A549 (cell line): ENCODE data around the gene PGF. TPM values are rescaled to one million over a fixed set of nuclear protein-coding genes. Genes with fewer than 3 reads are reported as not detected.

Experiments
- ATAC-seq, 2 experiments: fragments of 200-7000 bp in 1 of 2; fragments of >200 bp in 1 of 2; cut with Nextera tagmentation in 1 of 2; cut with Tn5 transposase in 1 of 2; 3 replicates each; pipeline versions ENCODE4 v1.8.0 to v1.9.1; 2018 to 2020; ENCODE audit warnings: mild to moderate bottlenecking in 1 of 2, moderate library complexity in 1 of 2
- CTCF ChIA-PET: fragments of 300-600 bp; sonication (Branson Sonifier 250); formaldehyde crosslinking; extraction: SDS; loops from one replicate; lab custom pipeline; 2021; ENCODE audit warnings: antibody characterized with exemption, inconsistent platforms; lab: Yijun Ruan, JAX
- POLR2A ChIA-PET: fragments of 350-600 bp; formaldehyde crosslinking; extraction: SDS; loops from one replicate; lab custom pipeline; 2021; ENCODE audit warnings: antibody characterized with exemption, inconsistent platforms; lab: Yijun Ruan, JAX
- DNase-seq, 2 experiments: peaks; one replicate each; pipeline versions ENCODE4 v3.0.0 to v3.0.0-alpha.2; 2011 to 2016; ENCODE audit warnings: low read depth in 1 of 2, low spot score in 1 of 2
- FAIRE-seq: peaks from 2 replicates; lab custom pipeline; 2011; peaks lifted over from hg19 to GRCh38; lab: Jason Lieb, UNC
- H3K27ac ChIP-seq, 2 experiments: fragments of >200 bp; sonication (Bioruptor Twin); formaldehyde crosslinking; 3 replicates each; pipeline ENCODE4 v1.5.1; 2016 to 2017
- H3K4me1 ChIP-seq: fragments of >200 bp; sonication (Bioruptor Twin); formaldehyde crosslinking; 3 replicates; pipeline ENCODE4 v1.6.1; 2016
- H3K4me2 ChIP-seq: fragments of >200 bp; sonication (Bioruptor Twin); formaldehyde crosslinking; 3 replicates; pipeline ENCODE4 v1.6.1; 2016
- H3K4me3 ChIP-seq: fragments of >200 bp; sonication (Bioruptor Twin); formaldehyde crosslinking; 3 replicates; pipeline ENCODE4 v1.5.1; 2016
- H3K9me3 ChIP-seq: fragments of >200 bp; sonication (Bioruptor Twin); formaldehyde crosslinking; 3 replicates; pipeline ENCODE4 v1.6.1; 2016
- ATOH8 ChIP-seq: fragments of 250-450 bp; sonication (Bioruptor Pico); IDR thresholded peaks from 2 replicates; pipeline ENCODE4 v1.5.0; 2020; ENCODE audit warnings: low read depth, mild to moderate bottlenecking, moderate library complexity
- CEBPB ChIP-seq, 2 experiments: fragments of >200 bp in 1 of 2; sonication (Bioruptor Twin) in 1 of 2; formaldehyde crosslinking in 1 of 2; IDR thresholded peaks; 2 replicates each; pipeline ENCODE4 v1.6.1; 2012 to 2016
- CHD2 ChIP-seq: fragments of 150-350 bp; IDR thresholded peaks from 2 replicates; pipeline ENCODE4 v1.6.1; 2014; ENCODE audit warnings: low read length; ENCODE audit not compliant: partially characterized antibody
- E2F6 ChIP-seq: IDR thresholded peaks from 2 replicates; pipeline ENCODE4 v1.6.1; 2012; ENCODE audit warnings: low read depth, borderline replicate concordance
- FOSL2 ChIP-seq, 2 experiments: fragments of 450-650 bp in 1 of 2; fragments of >200 bp in 1 of 2; sonication (Bioruptor Twin) in 1 of 2; formaldehyde crosslinking; IDR thresholded peaks; 2 replicates each; pipeline versions ENCODE4 v1.5.0 to v1.6.1; 2016 to 2020; ENCODE audit warnings: mild to moderate bottlenecking in 1 of 2, moderate library complexity in 1 of 2
- FOXS1 ChIP-seq: fragments of 250-450 bp; sonication (Bioruptor Pico); IDR thresholded peaks from 2 replicates; pipeline ENCODE4 v1.5.0; 2020; ENCODE audit warnings: mild to moderate bottlenecking, moderate library complexity
- GATA3 ChIP-seq: IDR thresholded peaks from 2 replicates; pipeline ENCODE4 v1.6.1; 2012; ENCODE audit warnings: borderline replicate concordance
- HES2 ChIP-seq: fragments of >200 bp; sonication (Bioruptor Twin); formaldehyde crosslinking; IDR thresholded peaks from 2 replicates; pipeline ENCODE4 v1.6.1; 2016
- MYC ChIP-seq: IDR thresholded peaks from 2 replicates; pipeline ENCODE4 v1.6.1; 2012; ENCODE audit warnings: mild to moderate bottlenecking, inconsistent platforms, low read length, improper control_type of control experiment, borderline replicate concordance
- NFE2L2 ChIP-seq: fragments of 150-350 bp; conservative IDR thresholded peaks from 2 replicates; pipeline ENCODE4 v1.6.1; 2014; ENCODE audit warnings: low read length
- NR3C1 ChIP-seq: fragments of >200 bp; sonication (Bioruptor Twin); formaldehyde crosslinking; IDR thresholded peaks from 3 replicates; pipeline ENCODE4 v1.6.1; 2017
- POLR2A ChIP-seq: IDR thresholded peaks from 2 replicates; pipeline ENCODE4 v1.6.1; 2012; ENCODE audit warnings: mild to moderate bottlenecking, low read length
- RARB ChIP-seq: fragments of 250-450 bp; sonication (Bioruptor Pico); IDR thresholded peaks from 2 replicates; pipeline ENCODE4 v1.8.0; 2021; ENCODE audit warnings: mild to moderate bottlenecking, moderate library complexity
- REST ChIP-seq: fragments of 200-600 bp; sonication (generic); IDR thresholded peaks from 2 replicates; pipeline ENCODE4 v1.6.1; 2016; ENCODE audit warnings: antibody characterized with exemption, mild to moderate bottlenecking, moderate library complexity
- RFX5 ChIP-seq: fragments of 450-650 bp; IDR thresholded peaks from 2 replicates; pipeline ENCODE4 v1.7.1; 2014; ENCODE audit warnings: antibody characterized with exemption, mild to moderate bottlenecking, moderate library complexity
- ZNF302 ChIP-seq: fragments of 250-450 bp; sonication (Bioruptor Pico); IDR thresholded peaks from 2 replicates; pipeline ENCODE4 v1.9.0; 2021; ENCODE audit warnings: inconsistent platforms, mild to moderate bottlenecking, moderate library complexity
- WGBS: methylation state at CpG from one replicate; pipeline ENCODE4 v1.1.6; 2017; ENCODE audit errors: missing lambda C conversion rate; 5-methylcytosine and 5-hydroxymethylcytosine counted together
- polyA plus RNA-seq, 4 experiments: library from polyadenylated mRNA; depleted of rRNA in 3 of 4; stranded (reverse); fragments of >200 nt; fragmentation: RNase III in 1 of 4; extraction: RNeasy Plus Mini Kit Qiagen cat#74134 plus additional on column Dnase treatment in 1 of 4; gene quantifications; 2 replicates in 3 of 4; 3 replicates in 1 of 4; pipeline ENCODE4 v1.2.3, GENCODE V29; 2011 to 2017

PGF gene
- polyA plus RNA-seq, 2 of the 4 experiments (the other 2 are of a cell fraction), result 0.63 to 1.1 TPM

GRCh38 chr14:74979029-74979428, 23.6 kb upstream of the PGF start (continued):
- TF ChIP-seq REST, result no peak
- TF ChIP-seq NFE2L2, result no peak
- TF ChIP-seq FOXS1 (CRISPR knock-in tag), result no peak
- no peak for TF ChIP-seq FOSL2 (IDR thresholded peaks at IDR 0.05)
- no peak for TF ChIP-seq FOSL2 (CRISPR knock-in tag; IDR thresholded peaks at IDR 0.05)
- TF ChIP-seq CEBPB (IDR thresholded peaks at IDR 0.05), result no peak
- TF ChIP-seq, all 56 proteins: peak for 0

GRCh38 chr14:74978416-74978947, 23.1 kb upstream of the PGF start:
- Histone ChIP-seq H3K4me3 (no peak overlapping the region), H3K4me2 (no peak overlapping the region), H3K4me1 (no peaks in the 10 kb centered on the region), H3K9me3 (no peaks in the 10 kb centered on the region), H3K27ac (no peak overlapping the region)
- ChIA-PET POLR2A (no interaction called here), CTCF (interaction anchor here (0.6 to 1.7 kb wide), 5 partner anchors 15 to 851 kb away, joined by 3 to 5 read pairs (median 3); no protein-coding TSS in a partner anchor)
- no peak for ATAC-seq
- FAIRE-seq, result no peak
- WGBS, result 81% methylated on average over 11 of the region's 11 CpGs
- TF ChIP-seq HES2 (no peak), CHD2 (no peak), E2F6 (no peak), FOSL2 (IDR thresholded peaks at IDR 0.05) (no peak), FOSL2 (CRISPR knock-in tag; IDR thresholded peaks at IDR 0.05) (no peak), POLR2A (no peak), ZNF302 (CRISPR knock-in tag) (no peak), NR3C1 (no peak), RFX5 (no peak), MYC (no peak)
- TF ChIP-seq, all 56 proteins: peak for 0
- no peak for DNase-seq

GRCh38 chr14:74977901-74978385, 22.5 kb upstream of the PGF start:
- CTCF ChIA-PET, result interaction anchor here (1.0 to 1.7 kb wide), 2 partner anchors 32 to 117 kb away, joined by 3 read pairs; no protein-coding TSS in a partner anchor
- H3K4me3 ChIP-seq, result no peak overlapping the region
- POLR2A ChIA-PET, result no interaction called here
- ATAC-seq, result no peak
- no peak for FAIRE-seq
- no peak overlapping the region for H3K27ac ChIP-seq
- WGBS, result 41% methylated on average over 6 of the region's 6 CpGs
- H3K4me1 ChIP-seq, result no peaks in the 10 kb centered on the region
- no peaks in the 10 kb centered on the region for H3K9me3 ChIP-seq
- no peak overlapping the region for H3K4me2 ChIP-seq
- no peak for DNase-seq
- TF ChIP-seq RARB (CRISPR knock-in tag) (no peak), GATA3 (no peak), ATOH8 (CRISPR knock-in tag) (no peak), E2F6 (no peak)
